ENCODE results near the gene YTHDC2.

The YTHDC2 gene

GRCh38 chr5:113513384-113514288 is at the start of gene YTHDC2:
TSS of gene YTHDC2 (plus strand) at chr5:113513694. CDS start at chr5:113513896, 202 bp downstream.
- peak; percentile 25 for DNase-seq

- DNase-seq, result no peak
Measured at GRCh38 chr5:113474100-113474728, 39.3 kb upstream of the YTHDC2 start.

DNA sequence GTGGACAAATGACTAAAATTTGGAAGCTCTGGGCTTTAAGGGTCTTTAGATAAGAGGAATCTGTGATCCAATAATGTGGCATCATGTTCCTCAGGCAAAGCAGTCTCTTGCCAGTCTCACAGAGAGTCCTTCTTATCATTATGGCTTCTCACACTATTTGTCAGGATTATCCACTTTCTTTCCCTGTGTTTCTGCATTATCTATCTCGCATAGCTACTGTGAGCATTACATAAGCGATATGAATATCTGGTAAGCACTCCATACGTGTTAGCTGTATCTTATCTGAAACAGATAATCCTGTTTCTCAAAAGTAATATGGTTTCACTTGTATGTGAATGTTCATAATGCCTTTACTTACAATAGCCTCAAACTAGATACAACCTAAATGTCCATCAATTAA is 34.8 kb upstream of the YTHDC2 start:
- no peak for DNase-seq

GRCh38 chr5:113480243-113480642 is 33.3 kb upstream of the YTHDC2 start:
- DNase-seq, result no peak

- no peak for DNase-seq
Measured at GRCh38 chr5:113487416-113487780, 26.1 kb upstream of the YTHDC2 start.

DNA sequence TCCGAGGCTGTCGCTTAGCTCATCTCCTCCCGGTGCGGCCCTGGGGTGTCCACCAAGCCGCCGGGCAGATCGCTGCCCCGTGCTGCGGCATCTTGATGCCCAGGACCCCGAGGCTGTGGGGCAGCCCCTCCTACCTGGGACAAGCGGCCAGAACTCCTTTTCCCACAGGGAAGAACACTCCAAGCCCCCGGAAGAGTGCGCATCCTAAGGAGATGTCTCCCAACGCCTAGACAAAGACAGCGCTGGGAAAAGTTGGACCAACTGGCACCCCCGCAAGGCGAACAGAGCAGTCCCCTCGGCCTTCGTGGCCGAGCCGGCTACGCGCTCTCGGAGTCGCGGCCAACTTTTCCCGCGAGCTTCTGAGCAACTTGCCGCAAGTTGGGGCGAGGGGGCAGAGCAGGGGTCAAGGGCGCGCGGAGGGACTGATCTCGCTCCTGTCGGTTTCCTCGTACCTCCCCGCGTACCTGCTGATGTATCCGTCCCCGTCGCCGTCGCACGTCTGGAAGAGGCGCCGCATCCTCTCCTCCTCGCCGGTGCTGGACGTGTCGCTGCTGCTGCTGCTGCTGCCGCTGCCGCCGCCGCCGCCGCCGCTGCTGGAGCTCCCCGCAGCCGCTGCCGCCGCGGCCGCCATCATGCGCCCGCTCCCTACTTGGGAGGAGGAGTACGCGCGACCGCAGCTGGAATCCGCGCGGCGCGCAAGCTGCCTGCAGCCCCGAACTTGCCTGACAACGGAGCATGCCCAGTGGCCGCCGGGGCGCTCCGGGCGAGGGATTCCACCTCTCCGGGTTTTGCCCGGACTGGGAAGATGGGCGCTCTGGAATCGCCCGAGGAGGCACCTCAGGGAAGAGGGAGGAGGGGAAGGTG is 25.5 kb upstream of the YTHDC2 start, which contains the start of gene MCC:
Gene MCC (minus strand): TSS at position 673 of the 864 bp plus-strand sequence.
- peak; percentile 11 for DNase-seq

GRCh38 chr5:113488645-113489184 is 24.8 kb upstream of the YTHDC2 start:
- no peak for DNase-seq

GRCh38 chr5:113489299-113489698 is 24.2 kb upstream of the YTHDC2 start:
- DNase-seq, result no peak

DNA sequence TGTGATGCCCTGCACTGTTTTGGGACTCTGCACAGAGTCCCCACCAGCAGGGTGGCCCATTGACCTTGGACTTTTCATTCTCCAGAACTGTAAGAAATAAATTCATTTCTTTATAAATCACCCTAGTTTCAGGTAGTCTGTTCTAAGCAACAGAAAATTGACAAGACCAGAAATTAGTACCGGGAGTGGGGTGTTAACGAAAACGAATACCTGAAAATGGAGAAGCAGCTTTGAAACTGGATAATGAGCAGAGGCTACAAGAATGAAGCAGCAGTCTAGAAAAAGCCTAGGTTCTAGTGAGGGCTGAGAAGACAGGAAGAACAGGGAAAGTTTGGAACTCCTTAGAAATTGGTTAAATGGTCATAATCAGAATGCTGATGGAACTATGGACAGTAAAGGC is 23.2 kb upstream of the YTHDC2 start:
- no peak for DNase-seq

GRCh38 chr5:113491022-113491421 is 22.5 kb upstream of the YTHDC2 start:
- no peak for DNase-seq

- DNase-seq, result no peak
Measured at GRCh38 chr5:113493446-113493845, 20.0 kb upstream of the YTHDC2 start.

DNA sequence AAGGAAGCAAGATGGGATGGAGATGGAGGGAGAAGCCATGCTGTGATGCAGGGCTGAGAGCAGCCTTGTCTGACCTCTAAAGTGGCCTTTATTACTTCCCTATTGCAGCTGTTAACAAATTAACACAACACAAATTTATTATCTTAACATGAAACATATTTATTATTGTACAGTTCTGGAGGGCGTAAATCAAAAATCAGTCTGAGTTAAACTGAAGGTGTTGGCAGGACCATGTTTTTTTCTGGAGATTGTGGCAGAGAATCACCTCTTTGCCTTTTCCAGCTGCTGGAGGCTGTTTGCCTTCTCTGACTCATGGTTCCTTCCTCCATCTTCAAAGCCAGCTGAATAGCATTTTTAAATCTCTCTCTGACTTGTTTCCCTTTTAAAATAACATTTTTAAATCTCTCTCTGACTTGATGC is 18.1 kb upstream of the YTHDC2 start:
- DNase-seq, result no peak

GRCh38 chr5:113502073-113502472 is 11.4 kb upstream of the YTHDC2 start:
- DNase-seq, result no peak

DNA sequence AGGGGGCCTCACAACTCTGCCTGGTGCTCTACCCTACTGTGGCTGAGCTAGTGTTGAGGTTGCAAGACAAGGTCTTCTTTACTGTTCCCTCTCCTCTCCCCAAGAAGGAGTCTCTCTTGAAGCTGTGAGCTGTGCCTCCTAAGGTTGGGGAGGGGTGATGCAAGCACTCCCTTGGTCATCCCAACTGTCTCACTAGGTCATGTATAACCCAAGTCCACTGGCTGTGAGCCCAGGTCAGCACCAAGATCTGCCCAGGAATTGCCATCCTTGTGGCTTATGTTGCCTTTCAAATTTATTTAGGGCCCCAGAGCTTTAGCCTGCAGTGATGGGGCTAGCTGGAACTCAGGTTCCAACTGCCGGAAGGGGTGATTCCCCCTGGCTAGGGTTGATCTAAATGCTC is 10.3 kb upstream of the YTHDC2 start:
- DNase-seq, result no peak

DNA sequence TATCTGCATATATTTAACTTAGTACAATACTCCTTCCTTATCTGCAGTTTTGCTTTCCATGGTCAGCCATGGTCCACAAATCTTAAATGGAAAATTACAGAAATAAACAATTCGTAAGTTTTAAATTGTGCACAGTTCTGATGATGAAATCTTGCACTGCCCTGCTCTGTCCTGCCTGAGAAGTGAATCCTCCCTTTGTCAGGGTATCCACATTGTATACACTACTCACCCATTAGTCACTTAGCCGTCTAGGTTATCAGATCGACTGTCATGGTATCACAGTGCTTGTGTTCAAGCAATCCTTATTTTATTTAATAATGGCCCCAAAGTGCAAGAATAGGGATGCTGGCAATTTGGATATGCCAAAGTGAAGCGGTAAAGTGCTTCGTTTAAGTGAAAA is 8.3 kb upstream of the YTHDC2 start:
- no peak for DNase-seq

DNA sequence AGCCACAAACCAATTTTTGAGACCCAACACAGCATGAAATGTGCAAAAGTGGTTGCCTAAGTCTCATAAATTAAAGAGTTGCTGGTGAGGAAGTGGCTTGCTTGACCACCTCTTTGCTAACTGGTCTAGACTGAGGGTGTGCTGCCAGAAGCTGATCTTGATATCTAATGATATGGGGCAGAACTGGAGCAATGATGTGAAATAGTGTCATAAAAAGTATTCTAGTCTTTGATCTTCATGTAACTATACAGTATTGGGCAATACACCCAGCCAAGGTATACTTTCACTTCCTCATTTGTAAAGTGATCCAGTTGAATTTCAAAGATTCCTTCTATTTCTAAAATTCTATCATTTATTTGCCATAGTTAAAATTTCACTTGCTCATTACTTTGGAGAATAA is 5.9 kb upstream of the YTHDC2 start:
- DNase-seq, result no peak

DNA sequence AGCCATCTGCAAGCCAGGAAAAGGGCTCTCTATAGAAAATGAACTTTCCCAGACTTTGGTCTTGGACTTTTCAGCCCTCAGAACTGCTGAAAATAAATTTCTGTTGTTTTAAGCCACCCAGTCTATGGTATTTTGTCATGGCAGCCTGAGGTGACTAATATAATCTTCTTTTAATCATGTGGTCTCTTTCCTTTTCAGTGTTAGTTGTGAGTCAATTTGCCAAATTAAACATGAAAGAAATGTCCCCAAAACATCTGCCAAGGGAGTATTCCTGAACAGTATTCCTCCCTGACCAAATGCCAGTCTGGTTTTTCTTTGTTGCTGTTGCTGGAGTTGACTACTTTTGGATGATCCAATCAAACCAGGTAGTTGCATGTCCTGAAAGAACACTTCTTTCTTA is 4.7 kb upstream of the YTHDC2 start:
- no peak for DNase-seq

DNA sequence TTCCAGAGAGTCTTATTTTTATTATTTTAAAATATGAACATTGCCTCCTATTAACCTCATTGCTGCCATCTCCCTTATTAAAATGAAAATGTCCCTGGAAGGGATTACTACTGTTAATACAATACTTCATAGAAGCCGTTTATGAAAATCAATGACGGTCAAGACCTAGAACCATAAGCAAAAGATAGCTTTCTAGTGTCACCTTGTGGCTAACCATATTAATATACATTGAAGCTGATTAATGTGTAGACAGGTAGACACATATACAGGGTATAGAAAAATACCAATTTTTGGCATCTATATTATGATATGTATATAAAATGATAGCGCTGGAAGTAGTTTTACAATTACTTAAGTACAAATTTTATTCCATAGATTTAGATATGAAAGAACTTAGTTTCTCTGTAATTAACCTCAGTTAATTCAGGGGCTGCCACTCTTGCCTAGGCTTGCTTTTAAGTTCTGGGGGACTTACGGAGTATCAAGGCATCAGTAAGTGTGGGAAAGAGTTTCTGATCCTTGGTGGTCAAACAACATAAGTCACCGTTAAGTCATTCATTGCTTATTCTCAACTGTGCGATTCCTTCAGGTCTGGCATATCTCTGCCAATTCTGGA is 2.5 kb upstream of the YTHDC2 start:
- DNase-seq, result peak; percentile 3

DNA sequence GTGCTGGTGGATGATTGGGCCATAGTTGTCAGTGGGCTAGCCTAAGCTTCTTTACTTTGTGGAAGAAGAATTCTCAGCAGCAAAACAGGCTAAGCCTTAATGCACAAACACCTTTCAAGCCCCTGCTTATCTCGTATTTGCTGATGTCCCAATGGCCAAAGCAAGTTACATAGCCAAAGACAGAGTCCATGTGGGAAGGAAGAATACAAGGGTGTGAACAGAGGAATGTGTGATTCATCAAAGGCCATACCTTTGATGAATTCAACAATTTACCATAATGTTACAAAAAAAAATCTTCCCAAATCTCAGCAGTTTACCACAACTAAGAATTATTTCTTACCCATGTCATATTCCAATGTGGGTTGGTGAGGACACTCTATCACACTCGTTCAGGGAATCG is 1.2 kb upstream of the YTHDC2 start:
- DNase-seq, result no peak

DNA sequence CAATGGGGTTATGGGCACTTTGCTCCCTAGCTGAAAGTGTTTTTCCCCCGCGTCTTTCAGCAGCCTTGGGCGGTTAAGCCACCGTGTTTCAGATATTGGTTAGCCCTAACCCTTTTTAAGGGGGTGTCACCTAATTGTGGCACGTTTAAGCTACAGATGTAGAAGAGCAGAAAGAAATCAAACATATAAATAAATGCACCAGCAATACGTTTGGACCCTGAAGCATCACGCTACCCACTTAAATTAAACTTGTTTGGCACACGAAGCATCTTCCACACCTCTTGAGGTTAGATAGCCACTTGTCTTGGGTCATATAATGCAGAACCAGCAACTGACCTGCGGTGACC is 768 bp downstream of the YTHDC2 start:
- no peak for DNase-seq

DNA sequence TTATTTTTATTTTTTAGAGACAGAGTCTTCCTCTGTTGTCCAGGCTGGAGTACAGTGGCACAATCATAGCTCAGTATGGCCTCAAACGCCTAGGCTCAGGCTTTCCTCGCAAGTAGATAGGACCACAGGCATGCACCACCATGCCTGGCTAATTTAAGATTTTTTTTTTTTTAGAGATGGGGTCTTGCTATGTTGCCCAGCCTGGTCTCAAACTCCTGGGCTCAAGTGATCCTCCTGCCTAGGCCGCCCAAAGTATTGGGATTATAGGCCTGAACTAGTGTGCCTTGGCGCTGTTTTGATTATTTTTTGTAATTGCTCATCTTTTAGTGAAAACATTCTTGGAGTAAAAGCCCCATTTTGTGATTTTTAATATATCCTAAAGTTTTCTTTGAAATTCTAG is 5.4 kb downstream of the YTHDC2 start:
- no peak for DNase-seq

DNA sequence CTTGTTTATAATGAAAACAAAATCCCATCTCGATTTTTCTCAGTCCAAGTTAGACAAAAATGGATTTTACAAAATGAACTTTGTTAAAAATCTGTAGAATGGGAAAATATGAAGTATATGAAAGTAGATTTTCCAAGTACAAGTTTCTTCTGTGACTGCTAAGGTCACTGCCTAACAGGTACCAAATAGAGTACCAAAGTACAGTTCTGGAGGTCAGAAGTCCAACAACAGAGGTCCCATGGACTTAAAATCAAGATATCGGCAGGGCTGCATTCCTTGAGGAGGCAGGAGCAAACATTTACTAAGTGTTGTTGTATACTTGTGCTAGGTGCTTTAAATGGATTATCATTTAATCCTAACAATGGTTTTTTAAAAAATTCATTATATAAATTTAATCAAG is 5.9 kb downstream of the YTHDC2 start:
- DNase-seq, result no peak

DNA sequence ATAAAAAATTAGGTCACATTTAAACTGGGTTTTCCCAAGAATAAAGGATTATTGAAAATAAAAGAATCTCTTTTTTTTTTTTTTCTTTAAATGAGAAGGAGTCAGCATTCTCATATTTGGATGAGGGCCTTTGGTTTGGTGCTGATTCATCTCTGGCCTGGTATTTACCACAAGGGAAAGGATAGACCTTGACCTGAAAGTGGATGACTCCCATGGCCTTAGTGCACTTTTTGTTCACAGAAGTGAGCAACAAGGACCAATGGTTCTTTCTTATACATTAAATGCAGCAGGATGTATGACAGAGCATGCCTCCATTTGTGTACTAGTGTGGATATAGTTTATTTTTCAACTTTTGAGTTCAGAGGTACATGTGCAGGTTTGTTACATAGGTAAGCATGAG is 6.9 kb downstream of the YTHDC2 start:
- no peak for DNase-seq

Measured in NCI-H2081 treated with DMSO at 0.1 percent for 48 hours (cell line).